ENCODE results near the gene CNOT11.
"Not testable (repeated sequence)": the region's sequence is repeated elsewhere in the genome, so short reads cannot be mapped to it uniquely, and the experiment has no call there.

DNA sequence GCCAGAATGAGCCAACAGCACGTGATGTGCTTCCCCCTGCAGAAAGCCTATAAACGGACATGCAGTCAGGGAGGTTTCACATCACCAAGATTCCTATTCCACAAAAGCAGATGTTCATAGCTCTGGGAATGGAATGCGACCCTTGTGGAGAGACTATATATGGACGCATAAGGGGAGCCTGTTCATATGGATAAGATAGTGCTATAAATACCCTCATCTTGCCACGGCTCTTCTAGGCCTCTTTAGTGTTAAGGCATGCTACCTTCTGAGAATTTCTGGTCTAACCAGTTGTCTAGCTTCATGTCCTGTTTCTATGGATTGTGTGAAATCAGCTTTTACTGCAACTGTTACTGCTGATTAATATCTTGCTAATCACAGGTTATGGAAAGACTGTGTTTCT, 14.7 kb upstream of the CNOT11 start:
- TF ChIP-seq, protein P1, sequence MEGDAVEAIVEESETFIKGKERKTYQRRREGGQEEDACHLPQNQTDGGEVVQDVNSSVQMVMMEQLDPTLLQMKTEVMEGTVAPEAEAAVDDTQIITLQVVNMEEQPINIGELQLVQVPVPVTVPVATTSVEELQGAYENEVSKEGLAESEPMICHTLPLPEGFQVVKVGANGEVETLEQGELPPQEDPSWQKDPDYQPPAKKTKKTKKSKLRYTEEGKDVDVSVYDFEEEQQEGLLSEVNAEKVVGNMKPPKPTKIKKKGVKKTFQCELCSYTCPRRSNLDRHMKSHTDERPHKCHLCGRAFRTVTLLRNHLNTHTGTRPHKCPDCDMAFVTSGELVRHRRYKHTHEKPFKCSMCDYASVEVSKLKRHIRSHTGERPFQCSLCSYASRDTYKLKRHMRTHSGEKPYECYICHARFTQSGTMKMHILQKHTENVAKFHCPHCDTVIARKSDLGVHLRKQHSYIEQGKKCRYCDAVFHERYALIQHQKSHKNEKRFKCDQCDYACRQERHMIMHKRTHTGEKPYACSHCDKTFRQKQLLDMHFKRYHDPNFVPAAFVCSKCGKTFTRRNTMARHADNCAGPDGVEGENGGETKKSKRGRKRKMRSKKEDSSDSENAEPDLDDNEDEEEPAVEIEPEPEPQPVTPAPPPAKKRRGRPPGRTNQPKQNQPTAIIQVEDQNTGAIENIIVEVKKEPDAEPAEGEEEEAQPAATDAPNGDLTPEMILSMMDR (conservative IDR thresholded peaks at IDR 0.05), result not testable (repeated sequence)
- not testable (repeated sequence) for TF ChIP-seq EZH2 (IDR thresholded peaks at IDR 0.05; ENCODE audit: low read depth)
